ENCODE measurements around the gene GDI2. TPM values are rescaled to one million over a fixed set of nuclear protein-coding genes. Genes with fewer than 3 reads are reported as not detected.
A peak's percentile ranks its signal among the peaks of the same experiment; 100 is the strongest.

Gene GDI2
- total and polyA plus RNA-seq, 4 donors: 103 to 190 (median 155) TPM

- Histone ChIP-seq H3K27me3 (ENCODE audit: control insufficient read depth in 4 of 4, insufficient read depth in 4 of 4, low read length in 3 of 4) (no peaks in the 10 kb centered on the region), H3K9ac (ENCODE audit: low read depth in 1 of 2, low read length in 2 of 2) (no peak overlapping the region), H3K4me3 (ENCODE audit: low read depth in 1 of 3, low read length in 3 of 3) (no peak overlapping the region), H3K36me3 (ENCODE audit: control insufficient read depth in 4 of 4, insufficient read depth in 3 of 4, low read depth in 1 of 4, low read length in 3 of 4) (no peaks in the 10 kb centered on the region), H3K4me1 (ENCODE audit: control insufficient read depth in 4 of 4, insufficient read depth in 4 of 4, low read length in 3 of 4) (no peaks in the 10 kb centered on the region), H3K27ac (ENCODE audit: low read depth in 1 of 2, low read length in 2 of 2) (no peak overlapping the region), H3K9me3 (ENCODE audit: control insufficient read depth in 4 of 4, low read length in 3 of 4) (no peaks in the 10 kb centered on the region)
- WGBS: 89% methylated on average over 9 of the region's 9 CpGs
- DNase-seq (ENCODE audit: low spot score): peak; percentile 46
- TF ChIP-seq ATF3 (IDR thresholded peaks at IDR 0.05) (no peak), CTCF (IDR thresholded peaks at IDR 0.05; ENCODE audit: low read depth, low read length, missing input control) (no peak), MAX (IDR thresholded peaks at IDR 0.05) (no peak), GABPA (IDR thresholded peaks at IDR 0.05 in 1 of 2, conservative IDR thresholded peaks at IDR 0.05 in 1 of 2) (no peak), HNF4A (conservative IDR thresholded peaks at IDR 0.05) (no peak), HNF4G (IDR thresholded peaks at IDR 0.05) (no peak), RXRA (IDR thresholded peaks at IDR 0.05) (no peak), REST (IDR thresholded peaks at IDR 0.05) (no peak), FOXA2 (IDR thresholded peaks at IDR 0.05) (no peak), FOXA1 (IDR thresholded peaks at IDR 0.05) (no peak), RAD21 (IDR thresholded peaks at IDR 0.05) (no peak), SP1 (IDR thresholded peaks at IDR 0.05) (no peak), TAF1 (conservative IDR thresholded peaks at IDR 0.05) (no peak), NR2F2 (IDR thresholded peaks at IDR 0.05) (no peak), JUND (IDR thresholded peaks at IDR 0.05) (no peak), EGR1 (IDR thresholded peaks at IDR 0.05; ENCODE audit: low read depth in 2 of 2) (no peak), ZBTB33 (IDR thresholded peaks at IDR 0.05) (no peak), YY1 (IDR thresholded peaks at IDR 0.05) (no peak)
Observed at GRCh38 chr10:5829267-5829666, 16.0 kb upstream of the GDI2 start.
